Measurements from ENCODE around the gene MTHFS. TPM values are rescaled to one million over a fixed set of nuclear protein-coding genes. Genes with fewer than 3 reads are reported as not detected.
A peak's percentile ranks its signal among the peaks of the same experiment; 100 is the strongest.
"Not testable (repeated sequence)": the region's sequence is repeated elsewhere in the genome, so short reads cannot be mapped to it uniquely, and the experiment has no call there.

Gene MTHFS
- total RNA-seq, 1 donor from 2014 or later = 3.8 TPM

GRCh38 chr15:79930516-79930915 is 33.7 kb upstream of the MTHFS start:
- no peak overlapping the region for H3K4me3 Mint-ChIP-seq (ENCODE audit: unreplicated experiment)
- no peak overlapping the region for H3K27ac Mint-ChIP-seq (ENCODE audit: unreplicated experiment)
- peaks cover 5% of the 10 kb centered on the region for H3K36me3 Mint-ChIP-seq (ENCODE audit: unreplicated experiment)
- H3K4me1 Mint-ChIP-seq (ENCODE audit: low read depth, unreplicated experiment) = no peaks in the 10 kb centered on the region
- peaks cover 3% of the 10 kb centered on the region for H3K9me3 Mint-ChIP-seq (ENCODE audit: unreplicated experiment)
- DNase-seq = no peak
- H3K27me3 Mint-ChIP-seq (ENCODE audit: unreplicated experiment) = no peaks in the 10 kb centered on the region
- no peak for TF ChIP-seq CTCF (IDR thresholded peaks at IDR 0.05; ENCODE audit: partially characterized antibody, unreplicated experiment)

GRCh38 chr15:79929412-79929811 is 32.6 kb upstream of the MTHFS start:
- Mint-ChIP-seq H3K9me3 (ENCODE audit: unreplicated experiment) (peaks cover 5% of the 10 kb centered on the region), H3K4me3 (ENCODE audit: unreplicated experiment) (no peak overlapping the region), H3K27ac (ENCODE audit: unreplicated experiment) (no peak overlapping the region), H3K4me1 (ENCODE audit: low read depth, unreplicated experiment) (no peaks in the 10 kb centered on the region), H3K36me3 (ENCODE audit: unreplicated experiment) (peaks cover 5% of the 10 kb centered on the region), H3K27me3 (ENCODE audit: unreplicated experiment) (peaks cover 1% of the 10 kb centered on the region)
- no peak for TF ChIP-seq CTCF (IDR thresholded peaks at IDR 0.05; ENCODE audit: partially characterized antibody, unreplicated experiment)
- no peak for DNase-seq

- not testable (repeated sequence) for H3K27me3 Mint-ChIP-seq (ENCODE audit: unreplicated experiment); DNase-seq; H3K27ac Mint-ChIP-seq (ENCODE audit: unreplicated experiment); H3K4me1 Mint-ChIP-seq (ENCODE audit: low read depth, unreplicated experiment); H3K36me3 Mint-ChIP-seq (ENCODE audit: unreplicated experiment); H3K4me3 Mint-ChIP-seq (ENCODE audit: unreplicated experiment)
- H3K9me3 Mint-ChIP-seq (ENCODE audit: unreplicated experiment) = peaks cover 17% of the 10 kb centered on the region
These were observed 29.3 kb upstream of the MTHFS start for GRCh38 chr15:79926116-79926515.

- Mint-ChIP-seq H3K4me1 (ENCODE audit: low read depth, unreplicated experiment) (no peaks in the 10 kb centered on the region), H3K9me3 (ENCODE audit: unreplicated experiment) (peaks cover 24% of the 10 kb centered on the region), H3K4me3 (ENCODE audit: unreplicated experiment) (peak overlapping the region; percentile 61), H3K36me3 (ENCODE audit: unreplicated experiment) (peaks cover 18% of the 10 kb centered on the region), H3K27me3 (ENCODE audit: unreplicated experiment) (peaks cover 8% of the 10 kb centered on the region), H3K27ac (ENCODE audit: unreplicated experiment) (no peak overlapping the region)
- TF ChIP-seq CTCF (IDR thresholded peaks at IDR 0.05; ENCODE audit: partially characterized antibody, unreplicated experiment) = no peak
- no peak for DNase-seq
These were observed 27.6 kb upstream of the MTHFS start for GRCh38 chr15:79924379-79924778.

- H3K36me3 Mint-ChIP-seq (ENCODE audit: unreplicated experiment) = peaks cover 23% of the 10 kb centered on the region
- H3K27me3 Mint-ChIP-seq (ENCODE audit: unreplicated experiment) = peaks cover 8% of the 10 kb centered on the region
- H3K4me3 Mint-ChIP-seq (ENCODE audit: unreplicated experiment) = peak overlapping the region; percentile 99
- TF ChIP-seq CTCF (IDR thresholded peaks at IDR 0.05; ENCODE audit: partially characterized antibody, unreplicated experiment) = no peak
- peak; percentile 99 for DNase-seq
- peaks cover 24% of the 10 kb centered on the region for H3K9me3 Mint-ChIP-seq (ENCODE audit: unreplicated experiment)
- no peaks in the 10 kb centered on the region for H3K4me1 Mint-ChIP-seq (ENCODE audit: low read depth, unreplicated experiment)
- peak overlapping the region; percentile 99 for H3K27ac Mint-ChIP-seq (ENCODE audit: unreplicated experiment)
These were observed 26.8 kb upstream of the MTHFS start for GRCh38 chr15:79923515-79924169.

Measured in glutamatergic neuron (in vitro differentiated cells).